Spleen (tissue), 7 donors: ENCODE results near the gene STXBP1.

Experiments
- CTCF ChIP-seq, 11 experiments: fragments of 200-600 bp in 7 of 11; fragments of 450-650 bp in 4 of 11; sonication (generic) in 4 of 11; IDR thresholded peaks in 8 of 11; conservative IDR thresholded peaks in 3 of 11; 1 replicate in 7 of 11; 2 replicates in 4 of 11; pipeline versions ENCODE4 v1.4.0 to v1.8.0; 2016 to 2021; ENCODE audit warnings: antibody characterized with exemption in 11 of 11, inconsistent platforms in 4 of 11, mild to moderate bottlenecking in 1 of 11
- POLR2A ChIP-seq, 3 donors: fragments of 450-650 bp; IDR thresholded peaks; one replicate each; pipeline ENCODE4 v1.5.1; 2017; ENCODE audit warnings: antibody characterized with exemption in 3 of 3, mild to moderate bottlenecking in 1 of 3
- donor health status: DM: no; HTN: no; CAD: no; lungs with moderate emphysema.
- donor health status: DM: no; HTN: no; CAD: no.
- donor health status: DM: no; HTN: no; CAD: no.

DNA sequence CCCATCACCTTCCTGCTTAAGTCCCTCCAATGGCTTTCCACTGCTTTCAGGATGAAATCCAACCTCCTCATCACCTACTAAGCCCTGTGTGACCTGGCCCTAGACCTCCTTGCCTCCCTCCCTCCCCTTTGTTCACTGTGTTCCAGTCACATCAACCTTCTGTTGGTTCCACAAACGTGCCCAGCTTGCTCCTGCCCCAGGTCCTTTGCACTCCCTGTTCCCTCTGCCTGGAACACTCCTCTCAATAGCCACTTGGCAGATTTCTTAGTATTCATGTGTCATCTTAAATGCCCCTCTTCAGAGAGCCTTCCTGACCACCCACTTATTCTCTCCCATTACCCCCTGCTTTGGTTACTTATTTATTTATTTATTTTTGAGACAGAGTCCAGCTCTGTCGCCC lies 24.1 kb upstream of the STXBP1 start:
- TF ChIP-seq CTCF (IDR thresholded peaks at IDR 0.05 in 8 of 11, conservative IDR thresholded peaks at IDR 0.05 in 3 of 11) (no peak), POLR2A (IDR thresholded peaks at IDR 0.05) (no peak)
